Activated CD8-positive, alpha-beta memory T cell treated with anti-CD3 and anti-CD28 coated beads for 24 hours (primary cell): ENCODE results near the gene COG4.
"Not testable (repeated sequence)": the region's sequence is repeated elsewhere in the genome, so short reads cannot be mapped to it uniquely, and the experiment has no call there.

ENCODE experiments used
- DNase-seq: peaks from one replicate; pipeline ENCODE4 v3.0.0-alpha.2; 2020

COG4 gene

DNA sequence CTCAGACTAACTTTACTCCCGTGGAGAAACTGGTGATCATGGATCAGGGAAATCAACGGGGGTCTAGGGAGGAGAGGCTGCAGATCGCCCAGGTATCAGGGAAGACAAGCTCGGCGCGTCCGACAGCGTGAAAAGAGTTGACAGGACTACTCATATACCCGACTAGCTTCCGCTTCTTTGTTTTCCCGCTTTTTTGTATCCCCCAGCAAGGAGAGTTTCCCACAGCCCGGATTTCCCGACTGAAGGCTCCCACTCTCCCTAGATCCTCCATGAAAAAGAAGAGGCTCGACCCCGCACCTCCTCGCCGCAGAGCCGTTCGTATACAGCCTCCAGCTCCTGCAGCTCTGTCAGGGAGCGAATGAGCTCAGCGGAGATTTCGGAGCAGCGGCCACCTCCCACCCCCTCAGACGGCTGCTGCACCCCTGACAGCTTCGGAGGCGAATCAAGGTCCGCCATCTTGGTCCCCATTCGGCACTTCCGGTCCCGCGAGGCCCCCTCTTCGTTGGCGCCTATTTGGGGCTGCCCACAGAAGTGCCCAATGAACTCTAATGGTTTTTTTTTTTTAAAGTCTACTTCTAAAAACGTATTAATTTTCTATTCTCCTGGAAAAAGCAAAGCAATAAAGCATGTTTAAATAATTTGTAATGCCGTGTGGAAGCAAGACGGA lies at the start of gene COG4:
COG4 (minus strand) TSS at position 479 of the 667 bp plus-strand sequence; CDS start at position 468, 11 bp downstream.
- peak; percentile 92 for DNase-seq

GRCh38 chr16:70572926-70573270 lies 49.5 kb upstream of the COG4 start:
- DNase-seq, result no peak

DNA sequence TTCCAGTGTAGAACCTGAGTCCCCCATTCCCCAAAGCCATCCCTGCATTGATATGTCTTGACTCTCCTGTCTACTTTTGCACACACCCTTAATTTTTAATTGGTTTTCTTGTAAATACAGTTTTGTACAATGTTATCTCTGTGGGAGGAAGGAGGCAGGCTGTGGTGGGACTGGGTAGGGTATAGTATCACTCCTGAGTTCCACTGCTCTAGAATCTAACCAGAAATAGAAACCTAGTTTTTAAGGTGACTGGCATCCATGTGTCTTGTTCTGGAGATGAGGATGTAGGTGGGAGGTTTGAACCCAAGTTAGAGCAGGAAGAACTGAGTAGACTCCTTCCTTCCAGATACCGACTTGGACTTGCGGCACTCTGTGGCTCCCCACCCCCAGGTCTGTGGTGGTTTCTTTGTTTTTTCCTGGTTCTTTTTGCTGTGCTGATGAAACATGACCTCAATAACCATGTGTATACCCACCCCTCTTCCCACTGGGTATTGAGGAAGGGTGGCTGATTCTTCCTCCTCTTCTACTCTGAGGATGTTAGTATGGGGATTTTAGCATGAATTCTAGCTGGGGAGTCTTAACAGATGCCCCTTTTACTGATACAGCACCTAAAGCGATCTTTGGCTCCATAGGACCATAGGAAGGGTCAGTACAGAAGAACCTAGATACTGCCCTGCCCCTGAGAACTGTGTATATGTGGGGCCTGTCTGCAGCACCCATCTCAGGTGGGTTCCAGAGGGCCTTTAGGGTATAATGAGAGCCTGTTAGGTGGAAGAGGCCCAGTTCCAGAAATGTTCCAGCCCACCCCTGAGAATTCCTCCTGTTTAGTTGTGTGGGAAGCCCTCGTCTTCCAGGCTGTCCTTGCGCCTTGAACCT lies 48.9 kb upstream of the COG4 start:
- DNase-seq, result no peak

- DNase-seq, result no peak
These were observed 48.3 kb upstream of the COG4 start for GRCh38 chr16:70571623-70572022.

- no peak for DNase-seq
These were observed 47.7 kb upstream of the COG4 start for GRCh38 chr16:70570967-70571570.

GRCh38 chr16:70569752-70570151 lies 46.4 kb upstream of the COG4 start:
- DNase-seq, result no peak

DNA sequence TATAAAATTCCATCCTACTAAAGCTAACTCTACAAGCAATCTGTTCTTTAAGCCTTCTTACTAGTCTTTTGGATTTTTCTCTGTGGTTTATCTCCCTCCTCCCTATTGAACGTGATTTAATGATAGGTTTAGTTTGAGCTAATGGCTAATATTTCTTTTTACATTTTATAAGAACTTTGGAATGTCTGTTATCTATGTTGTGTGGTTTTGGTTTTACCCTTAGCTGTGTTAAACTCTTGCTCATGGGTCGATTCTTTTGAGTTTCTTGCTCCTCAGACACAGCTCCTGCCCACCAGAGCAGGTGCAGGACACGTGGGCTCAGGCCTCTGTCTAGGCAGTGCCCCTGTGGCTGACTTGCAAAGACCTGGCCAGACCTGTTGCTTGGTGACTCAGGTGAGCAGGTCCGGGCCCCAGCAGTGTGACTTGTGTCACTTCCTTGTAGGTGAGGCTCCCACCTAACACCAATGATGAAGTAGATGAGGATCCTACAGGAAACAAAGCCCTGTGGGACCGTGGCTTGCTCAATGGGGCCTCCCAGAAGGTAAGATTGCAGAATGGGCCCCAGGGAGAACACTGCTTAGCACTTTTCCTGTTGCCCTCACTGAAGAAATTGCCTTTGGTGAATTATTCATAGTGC lies 45.4 kb upstream of the COG4 start:
- no peak for DNase-seq

DNA sequence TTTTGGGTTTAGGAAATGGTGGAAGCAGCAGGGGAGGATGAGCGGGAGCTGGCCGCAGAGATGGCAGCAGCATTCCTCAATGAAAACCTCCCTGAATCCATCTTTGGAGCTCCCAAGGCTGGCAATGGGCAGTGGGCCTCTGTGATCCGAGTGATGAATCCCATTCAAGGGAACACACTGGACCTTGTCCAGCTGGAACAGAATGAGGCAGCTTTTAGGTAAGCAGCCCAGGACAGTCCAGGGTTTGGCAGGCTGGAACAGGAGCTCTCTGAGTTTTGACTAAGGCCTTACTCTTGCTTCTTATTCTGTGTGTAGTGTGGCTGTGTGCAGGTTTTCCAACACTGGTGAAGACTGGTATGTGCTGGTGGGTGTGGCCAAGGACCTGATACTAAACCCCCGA lies 41.7 kb upstream of the COG4 start:
- no peak for DNase-seq

DNA sequence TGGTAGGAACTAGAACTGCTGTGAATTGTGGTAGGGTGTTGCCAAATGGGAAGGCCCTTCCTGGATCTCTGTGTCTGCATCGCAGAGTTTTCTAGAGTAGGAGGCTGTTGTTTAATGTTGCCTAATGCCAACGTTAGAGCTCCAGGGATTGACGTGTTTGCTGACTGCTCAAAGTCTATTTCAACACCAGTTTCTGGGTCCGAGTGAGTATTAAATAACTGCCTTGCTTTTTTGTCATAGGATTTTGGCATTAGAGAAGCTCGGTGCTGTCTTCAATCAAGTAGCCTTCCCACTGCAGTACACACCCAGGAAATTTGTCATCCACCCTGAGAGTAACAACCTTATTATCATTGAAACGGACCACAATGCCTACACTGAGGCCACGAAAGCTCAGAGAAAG lies 40.3 kb upstream of the COG4 start:
- DNase-seq, result no peak

DNA sequence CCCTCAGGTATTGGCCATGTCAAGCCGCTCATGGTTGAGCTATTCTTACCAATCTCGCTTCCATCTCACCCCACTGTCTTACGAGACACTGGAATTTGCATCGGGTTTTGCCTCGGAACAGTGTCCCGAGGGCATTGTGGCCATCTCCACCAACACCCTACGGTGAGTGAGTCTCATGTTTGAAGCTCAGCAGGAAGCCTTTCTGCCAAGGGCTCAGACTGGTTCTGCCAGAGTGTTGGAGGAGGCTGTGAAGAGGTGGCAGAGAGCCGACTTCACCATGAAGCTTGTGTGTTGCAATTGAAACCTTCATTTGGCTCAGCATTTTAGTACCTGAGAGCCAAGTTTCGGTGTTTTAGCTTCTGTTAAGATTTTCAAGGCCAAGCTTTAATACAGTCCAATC lies 38.3 kb upstream of the COG4 start:
- no peak for DNase-seq

DNA sequence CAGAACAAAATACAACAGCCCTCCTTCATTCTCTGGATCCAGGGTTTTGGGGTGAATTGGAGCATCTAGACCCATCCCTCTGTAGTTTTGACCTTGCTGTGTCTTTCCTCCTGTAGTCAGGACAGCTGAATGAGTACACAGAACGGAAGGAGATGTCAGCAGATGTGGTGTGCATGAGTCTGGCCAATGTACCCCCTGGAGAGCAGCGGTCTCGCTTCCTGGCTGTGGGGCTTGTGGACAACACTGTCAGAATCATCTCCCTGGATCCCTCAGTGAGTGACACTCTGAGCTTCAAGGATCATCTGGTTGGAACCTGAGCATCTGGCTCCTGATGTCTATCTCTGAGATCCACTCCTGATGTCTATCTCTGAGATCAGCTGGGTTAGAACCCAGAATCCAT lies 32.7 kb upstream of the COG4 start:
- DNase-seq, result no peak

GRCh38 chr16:70553645-70554044 lies 30.3 kb upstream of the COG4 start:
- no peak for DNase-seq

DNA sequence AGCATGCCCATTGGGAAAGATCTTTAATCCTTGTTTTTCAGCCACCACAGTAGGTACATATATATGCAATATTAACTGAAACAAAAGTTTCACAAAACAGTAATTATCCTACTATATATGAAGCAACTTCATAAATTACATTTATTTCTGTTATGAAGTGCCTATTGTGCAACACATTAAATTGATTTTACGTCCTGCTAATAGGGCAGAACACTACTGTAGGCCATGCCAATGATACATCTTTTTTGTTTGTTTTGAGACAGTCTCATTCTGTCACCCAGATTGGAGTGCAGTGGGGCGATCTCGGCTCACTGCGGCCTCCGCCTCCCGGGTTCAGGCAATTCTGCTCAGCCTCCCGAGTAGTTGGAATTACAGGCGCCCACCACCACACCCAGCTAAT lies 29.3 kb upstream of the COG4 start:
- no peak for DNase-seq

DNA sequence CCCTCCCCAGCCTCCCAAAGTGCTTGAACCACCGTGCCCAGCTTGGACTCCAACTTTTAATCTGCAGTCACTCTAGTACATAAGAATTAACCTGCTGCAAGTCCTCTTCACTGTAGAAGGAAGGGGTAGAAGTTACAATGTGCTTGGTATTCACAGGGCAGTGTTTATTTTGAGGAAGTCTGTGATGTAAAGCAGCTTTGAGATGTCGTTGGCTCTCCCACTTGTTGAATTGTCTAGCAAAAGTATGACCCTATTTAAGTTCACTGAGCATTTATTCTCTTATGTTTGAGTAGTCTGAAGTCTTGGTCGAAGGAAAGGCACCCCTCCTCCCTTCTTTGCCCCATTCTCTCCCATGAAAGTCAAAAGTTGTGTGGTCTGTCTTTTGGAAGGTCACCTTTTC lies 28.4 kb upstream of the COG4 start:
- DNase-seq, result no peak

DNA sequence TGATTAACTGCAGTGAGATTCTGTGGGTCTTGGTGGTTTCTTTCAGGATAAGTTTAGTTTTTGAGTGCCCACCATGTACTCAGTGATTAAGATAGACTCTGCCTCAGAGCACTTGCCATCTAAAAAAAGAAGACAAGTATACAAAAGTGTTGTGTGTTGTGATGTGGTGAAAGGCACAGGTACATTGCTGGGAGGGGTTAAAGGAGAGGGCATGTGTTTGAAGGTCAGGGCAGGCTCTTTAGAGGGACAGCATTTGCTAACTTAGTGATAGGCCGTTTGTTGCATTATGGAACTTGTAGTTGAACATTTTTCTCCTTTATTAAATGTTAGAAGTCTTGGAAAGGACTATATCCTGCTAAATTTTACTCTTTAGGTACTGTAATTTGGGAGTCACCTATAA lies 26.7 kb upstream of the COG4 start:
- DNase-seq, result no peak

DNA sequence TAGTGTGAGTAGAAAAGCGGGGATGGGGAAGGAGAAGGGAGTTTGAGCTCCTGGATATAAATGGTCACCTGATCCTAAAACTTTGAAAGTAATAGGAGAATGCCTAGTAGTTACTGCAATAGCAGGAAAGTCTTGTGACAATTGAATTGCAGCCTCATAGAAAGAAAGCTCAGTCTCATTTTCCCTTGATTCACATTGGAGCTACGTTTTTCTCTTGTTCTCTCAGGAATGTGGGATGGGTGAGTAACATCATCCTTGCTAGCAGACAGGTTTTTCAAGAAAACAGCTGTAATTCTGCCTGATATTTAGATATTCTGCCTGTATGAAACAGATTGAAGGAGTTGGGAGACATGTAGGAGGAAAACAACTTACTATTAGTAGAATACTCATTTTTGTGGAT lies 25.6 kb upstream of the COG4 start:
- no peak for DNase-seq

DNA sequence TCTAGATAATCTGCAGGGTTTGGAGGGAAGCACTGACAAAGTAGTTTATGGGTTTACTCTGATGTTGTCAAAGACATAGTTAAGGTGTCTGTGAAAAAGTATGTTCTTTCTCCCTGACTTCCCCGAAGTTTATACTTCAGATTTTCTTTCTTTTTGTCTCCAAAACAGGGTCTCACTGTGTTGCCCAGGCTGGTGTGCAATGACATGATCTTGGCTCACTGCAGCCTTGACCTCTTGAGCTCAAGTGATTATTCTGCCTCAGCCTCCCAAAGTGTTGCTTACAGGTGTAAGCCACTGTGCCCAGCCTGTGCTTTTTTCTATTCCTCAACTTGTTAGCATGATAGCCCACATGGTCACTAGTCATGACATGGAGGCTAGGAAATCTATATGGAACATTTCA lies 21.2 kb upstream of the COG4 start:
- no peak for DNase-seq

GRCh38 chr16:70540994-70541393 lies 17.6 kb upstream of the COG4 start:
- DNase-seq, result no peak

DNA sequence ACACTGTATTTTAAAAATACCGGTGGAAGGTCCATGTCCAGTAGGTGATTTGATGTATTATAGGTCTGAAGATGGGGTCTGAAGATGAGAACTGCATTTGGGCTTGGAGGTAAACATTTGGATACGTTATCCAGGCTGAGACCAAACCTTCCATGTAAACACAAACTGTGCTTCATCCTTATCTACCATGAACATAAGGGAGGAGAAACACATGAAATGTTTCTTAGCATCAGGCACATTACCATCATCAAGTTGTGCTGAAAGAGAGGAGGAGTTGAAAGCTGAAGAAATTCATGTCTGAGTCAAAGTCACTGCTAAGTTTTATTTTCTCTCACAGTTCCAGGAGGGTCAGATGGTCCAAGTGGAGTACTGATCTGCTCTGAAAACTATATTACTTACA lies 11.6 kb upstream of the COG4 start:
- DNase-seq, result no peak

- DNase-seq, result not testable (repeated sequence)
These were observed 6.6 kb upstream of the COG4 start for GRCh38 chr16:70529954-70530353.

DNA sequence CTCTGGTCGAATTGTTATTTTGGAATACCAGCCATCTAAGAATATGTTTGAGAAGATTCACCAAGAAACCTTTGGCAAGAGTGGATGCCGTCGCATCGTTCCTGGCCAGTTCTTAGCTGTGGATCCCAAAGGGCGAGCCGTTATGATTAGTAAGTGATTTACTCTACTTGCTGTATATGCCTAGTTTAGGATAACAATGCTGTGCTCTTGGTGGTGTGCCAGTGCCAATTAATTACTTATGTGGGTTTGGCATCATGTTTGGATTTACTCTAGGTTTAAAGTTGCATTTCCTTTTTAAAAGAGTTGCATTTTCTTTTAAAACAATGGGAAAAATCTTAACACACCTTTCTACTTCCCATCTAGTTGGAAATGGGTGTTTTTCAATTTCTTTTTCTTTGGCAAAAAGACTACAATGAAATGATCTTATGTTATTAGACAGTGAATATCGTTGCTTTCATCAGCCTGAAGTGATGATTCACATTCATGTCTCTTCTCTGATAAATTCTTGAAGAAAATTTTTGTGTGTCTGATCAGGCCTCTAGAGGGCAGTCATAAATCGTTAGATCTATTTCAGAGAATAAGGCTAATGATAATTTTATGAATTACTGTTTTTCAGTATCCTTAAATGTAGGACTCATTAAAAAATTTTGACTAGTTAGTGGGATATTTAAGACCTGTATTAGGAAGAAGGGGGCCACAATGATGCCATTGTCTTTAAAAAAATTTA lies 5.9 kb upstream of the COG4 start:
- no peak for DNase-seq

- DNase-seq, result no peak
These were observed 4.1 kb upstream of the COG4 start for GRCh38 chr16:70527315-70527996.
